HepG2 (cell line): ENCODE results near the gene RAB17. TPM values are rescaled to one million over a fixed set of nuclear protein-coding genes. Genes with fewer than 3 reads are reported as not detected.

Experiments
- AFF4 ChIP-seq: sonication (generic); formaldehyde crosslinking; IDR thresholded peaks from 2 replicates; pipeline ENCODE4 v1.4.0; 2020; ENCODE audit warnings: missing genetic modification reagents
- DR1 ChIP-seq: sonication (generic); formaldehyde crosslinking; IDR thresholded peaks from 2 replicates; pipeline ENCODE4 v1.8.0; 2021; ENCODE audit warnings: mild to moderate bottlenecking, missing genetic modification reagents, inconsistent platforms
- HNRNPUL1 ChIP-seq: fragments of 200-400 bp; formaldehyde crosslinking; IDR thresholded peaks from 2 replicates; pipeline ENCODE4 v1.6.1; 2017; ENCODE audit warnings: low read depth, mild to moderate bottlenecking, low read length, moderate library complexity
- HOXA9 ChIP-seq: sonication (generic); formaldehyde crosslinking; IDR thresholded peaks from 2 replicates; pipeline ENCODE4 v1.8.1; 2022; ENCODE audit warnings: missing genetic modification reagents, mild to moderate bottlenecking, moderate library complexity, borderline replicate concordance
- MLLT10 ChIP-seq: sonication (generic); formaldehyde crosslinking; IDR thresholded peaks from 2 replicates; pipeline ENCODE4 v1.4.0; 2020; ENCODE audit warnings: missing genetic modification reagents
- SRSF1 ChIP-seq: fragments of 200-400 bp; formaldehyde crosslinking; optimal IDR thresholded peaks from 2 replicates; pipeline ENCODE3; 2017; ENCODE audit warnings: mild to moderate bottlenecking, low read depth, low read length, moderate library complexity
- YEATS4 ChIP-seq: sonication (generic); formaldehyde crosslinking; IDR thresholded peaks from 2 replicates; pipeline ENCODE4 v1.4.0; 2020; ENCODE audit warnings: missing genetic modification reagents, borderline replicate concordance
- ZBTB3 ChIP-seq: sonication (generic); formaldehyde crosslinking; IDR thresholded peaks from 2 replicates; pipeline ENCODE4 v1.4.0; 2020; ENCODE audit warnings: low read depth, mild to moderate bottlenecking, moderate library complexity, missing genetic modification reagents, borderline replicate concordance
- ZFP37 ChIP-seq: sonication (generic); formaldehyde crosslinking; IDR thresholded peaks from 2 replicates; pipeline ENCODE4 v1.4.0; 2020; ENCODE audit warnings: missing genetic modification reagents, borderline replicate concordance
- ZNF326 ChIP-seq: sonication (generic); formaldehyde crosslinking; IDR thresholded peaks from 2 replicates; pipeline ENCODE4 v1.4.0; 2020; ENCODE audit warnings: missing genetic modification reagents, borderline replicate concordance
- ZNF749 ChIP-seq: sonication (generic); formaldehyde crosslinking; IDR thresholded peaks from 2 replicates; pipeline ENCODE4 v1.8.0; 2022; ENCODE audit warnings: mild to moderate bottlenecking, missing genetic modification reagents, moderate library complexity, borderline replicate concordance
- ZNF788 ChIP-seq: sonication (generic); formaldehyde crosslinking; IDR thresholded peaks from 2 replicates; pipeline ENCODE4 v1.5.0; 2020; ENCODE audit warnings: mild to moderate bottlenecking, missing genetic modification reagents, borderline replicate concordance
- ZSCAN9 ChIP-seq: IDR thresholded peaks from 2 replicates; pipeline ENCODE4 v1.6.1; 2016; ENCODE audit warnings: borderline replicate concordance
- polyA plus RNA-seq, 8 experiments: library from polyadenylated mRNA; depleted of rRNA in 3 of 8; stranded (reverse) in 7 of 8; unstranded in 1 of 8; fragments of >200 nt; fragmentation: Illumina TruSeq in 4 of 8; extraction: Trizol in 4 of 8; gene quantifications; 2 replicates each; pipeline versions ENCODE4 v1.2.1 to v1.2.3, GENCODE V29; 2011 to 2016; ENCODE audit warnings: low read depth in 4 of 8, missing spikeins in 1 of 8, mixed read lengths in 1 of 8; ENCODE audit not compliant: insufficient read depth in 1 of 8
- total RNA-seq, 5 experiments: library from RNA; depleted of rRNA; stranded (reverse); fragments of >200 nt; fragmentation: Illumina TruSeq; extraction: Trizol; gene quantifications; 2 replicates each; pipeline ENCODE4 v1.2.3, GENCODE V29; 2016; ENCODE audit warnings: low read depth in 1 of 5
- TF ChIP-seq, protein P1 (sequence below): sonication (generic); formaldehyde crosslinking; IDR thresholded peaks from 2 replicates; pipeline ENCODE4 v1.4.0; 2020; ENCODE audit warnings: missing genetic modification reagents
- TF ChIP-seq, protein P2 (sequence below): sonication (generic); formaldehyde crosslinking; IDR thresholded peaks from 2 replicates; pipeline ENCODE4 v1.8.1; 2023; ENCODE audit warnings: missing genetic modification reagents, inconsistent platforms, borderline replicate concordance
- TF ChIP-seq, protein P3 (sequence below): sonication (generic); formaldehyde crosslinking; IDR thresholded peaks from 2 replicates; pipeline ENCODE4 v1.5.1; 2020; ENCODE audit warnings: mild to moderate bottlenecking, missing genetic modification reagents, moderate library complexity
- TF ChIP-seq, protein P4 (sequence below): sonication (generic); formaldehyde crosslinking; IDR thresholded peaks from 2 replicates; pipeline ENCODE4 v1.8.0; 2022; ENCODE audit warnings: missing genetic modification reagents, low read depth, mild to moderate bottlenecking, borderline replicate concordance

The RAB17 gene
- total and polyA plus RNA-seq, 2 of the 13 experiments (the other 11 are each of a cell fraction or from before 2014, with no cell fraction given), result 68.0 to 124 TPM

DNA sequence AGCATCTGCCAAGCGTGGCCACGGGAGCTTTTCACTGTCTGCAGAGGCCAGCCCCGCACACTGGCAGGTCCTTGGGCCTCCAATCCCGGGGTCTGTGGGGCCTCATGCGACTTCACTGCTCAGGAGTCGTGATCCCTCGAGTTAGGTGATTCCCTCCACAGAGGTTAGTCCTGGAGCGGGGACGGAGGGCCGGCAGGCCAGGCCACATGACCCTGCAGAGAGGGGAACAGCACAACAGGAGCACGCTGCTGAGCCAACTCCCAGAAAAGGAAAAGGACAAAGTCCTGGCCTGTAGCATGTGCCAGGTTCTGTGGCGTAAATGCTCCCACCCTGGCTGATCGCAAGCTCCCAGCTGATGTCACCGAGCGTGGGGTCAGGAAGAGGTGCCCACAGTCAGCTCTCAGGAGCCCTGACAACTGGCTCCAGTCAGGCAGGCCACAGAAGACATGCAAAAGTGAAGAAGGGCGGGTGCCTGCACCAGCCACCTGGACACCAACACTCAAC is 39.4 kb downstream of the RAB17 start (continued):
- TF ChIP-seq, protein P1, sequence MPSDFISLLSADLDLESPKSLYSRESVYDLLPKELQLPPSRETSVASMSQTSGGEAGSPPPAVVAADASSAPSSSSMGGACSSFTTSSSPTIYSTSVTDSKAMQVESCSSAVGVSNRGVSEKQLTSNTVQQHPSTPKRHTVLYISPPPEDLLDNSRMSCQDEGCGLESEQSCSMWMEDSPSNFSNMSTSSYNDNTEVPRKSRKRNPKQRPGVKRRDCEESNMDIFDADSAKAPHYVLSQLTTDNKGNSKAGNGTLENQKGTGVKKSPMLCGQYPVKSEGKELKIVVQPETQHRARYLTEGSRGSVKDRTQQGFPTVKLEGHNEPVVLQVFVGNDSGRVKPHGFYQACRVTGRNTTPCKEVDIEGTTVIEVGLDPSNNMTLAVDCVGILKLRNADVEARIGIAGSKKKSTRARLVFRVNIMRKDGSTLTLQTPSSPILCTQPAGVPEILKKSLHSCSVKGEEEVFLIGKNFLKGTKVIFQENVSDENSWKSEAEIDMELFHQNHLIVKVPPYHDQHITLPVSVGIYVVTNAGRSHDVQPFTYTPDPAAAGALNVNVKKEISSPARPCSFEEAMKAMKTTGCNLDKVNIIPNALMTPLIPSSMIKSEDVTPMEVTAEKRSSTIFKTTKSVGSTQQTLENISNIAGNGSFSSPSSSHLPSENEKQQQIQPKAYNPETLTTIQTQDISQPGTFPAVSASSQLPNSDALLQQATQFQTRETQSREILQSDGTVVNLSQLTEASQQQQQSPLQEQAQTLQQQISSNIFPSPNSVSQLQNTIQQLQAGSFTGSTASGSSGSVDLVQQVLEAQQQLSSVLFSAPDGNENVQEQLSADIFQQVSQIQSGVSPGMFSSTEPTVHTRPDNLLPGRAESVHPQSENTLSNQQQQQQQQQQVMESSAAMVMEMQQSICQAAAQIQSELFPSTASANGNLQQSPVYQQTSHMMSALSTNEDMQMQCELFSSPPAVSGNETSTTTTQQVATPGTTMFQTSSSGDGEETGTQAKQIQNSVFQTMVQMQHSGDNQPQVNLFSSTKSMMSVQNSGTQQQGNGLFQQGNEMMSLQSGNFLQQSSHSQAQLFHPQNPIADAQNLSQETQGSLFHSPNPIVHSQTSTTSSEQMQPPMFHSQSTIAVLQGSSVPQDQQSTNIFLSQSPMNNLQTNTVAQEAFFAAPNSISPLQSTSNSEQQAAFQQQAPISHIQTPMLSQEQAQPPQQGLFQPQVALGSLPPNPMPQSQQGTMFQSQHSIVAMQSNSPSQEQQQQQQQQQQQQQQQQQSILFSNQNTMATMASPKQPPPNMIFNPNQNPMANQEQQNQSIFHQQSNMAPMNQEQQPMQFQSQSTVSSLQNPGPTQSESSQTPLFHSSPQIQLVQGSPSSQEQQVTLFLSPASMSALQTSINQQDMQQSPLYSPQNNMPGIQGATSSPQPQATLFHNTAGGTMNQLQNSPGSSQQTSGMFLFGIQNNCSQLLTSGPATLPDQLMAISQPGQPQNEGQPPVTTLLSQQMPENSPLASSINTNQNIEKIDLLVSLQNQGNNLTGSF, result no peak
- TF ChIP-seq HNRNPUL1 (no peak), ZNF326 (CRISPR knock-in tag) (no peak), ZNF788 (no peak), ZBTB3 (CRISPR knock-in tag) (no peak), ZSCAN9 (CRISPR knock-in tag) (no peak), AFF4 (no peak), ZNF749 (CRISPR knock-in tag) (no peak), MLLT10 (CRISPR knock-in tag) (no peak), SRSF1 (no peak), ZFP37 (CRISPR knock-in tag) (peak; percentile 78; the same call in 1 of the 2 replicates), DR1 (CRISPR knock-in tag) (no peak), YEATS4 (no peak), HOXA9 (CRISPR knock-in tag) (no peak)
- TF ChIP-seq, protein P2, sequence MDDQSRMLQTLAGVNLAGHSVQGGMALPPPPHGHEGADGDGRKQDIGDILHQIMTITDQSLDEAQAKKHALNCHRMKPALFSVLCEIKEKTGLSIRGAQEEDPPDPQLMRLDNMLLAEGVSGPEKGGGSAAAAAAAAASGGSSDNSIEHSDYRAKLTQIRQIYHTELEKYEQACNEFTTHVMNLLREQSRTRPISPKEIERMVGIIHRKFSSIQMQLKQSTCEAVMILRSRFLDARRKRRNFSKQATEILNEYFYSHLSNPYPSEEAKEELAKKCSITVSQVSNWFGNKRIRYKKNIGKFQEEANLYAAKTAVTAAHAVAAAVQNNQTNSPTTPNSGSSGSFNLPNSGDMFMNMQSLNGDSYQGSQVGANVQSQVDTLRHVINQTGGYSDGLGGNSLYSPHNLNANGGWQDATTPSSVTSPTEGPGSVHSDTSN (CRISPR knock-in tag), result no peak
- TF ChIP-seq, protein P3, sequence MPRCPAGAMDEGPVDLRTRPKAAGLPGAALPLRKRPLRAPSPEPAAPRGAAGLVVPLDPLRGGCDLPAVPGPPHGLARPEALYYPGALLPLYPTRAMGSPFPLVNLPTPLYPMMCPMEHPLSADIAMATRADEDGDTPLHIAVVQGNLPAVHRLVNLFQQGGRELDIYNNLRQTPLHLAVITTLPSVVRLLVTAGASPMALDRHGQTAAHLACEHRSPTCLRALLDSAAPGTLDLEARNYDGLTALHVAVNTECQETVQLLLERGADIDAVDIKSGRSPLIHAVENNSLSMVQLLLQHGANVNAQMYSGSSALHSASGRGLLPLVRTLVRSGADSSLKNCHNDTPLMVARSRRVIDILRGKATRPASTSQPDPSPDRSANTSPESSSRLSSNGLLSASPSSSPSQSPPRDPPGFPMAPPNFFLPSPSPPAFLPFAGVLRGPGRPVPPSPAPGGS (CRISPR knock-in tag), result no peak
- TF ChIP-seq, protein P4, sequence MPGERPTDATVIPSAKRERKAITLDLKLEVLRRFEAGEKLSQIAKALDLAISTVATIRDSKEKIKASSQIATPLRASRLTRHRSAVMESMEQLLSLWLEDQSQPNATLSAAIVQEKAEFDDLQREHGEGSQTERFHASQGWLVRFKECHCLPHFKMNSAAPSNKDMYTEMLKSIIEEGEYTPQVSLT (CRISPR knock-in tag), result no peak
